IMR-90 (cell line): ENCODE data around the gene PAX2. TPM values are rescaled to one million over a fixed set of nuclear protein-coding genes. Genes with fewer than 3 reads are reported as not detected.
A peak's percentile ranks its signal among the peaks of the same experiment; 100 is the strongest.

Source experiments
- ATAC-seq: fragments of 200-7000 bp; cut with Tn5 transposase; 2 replicates; pipeline ENCODE4 v1.9.1; 2020; ENCODE audit warnings: low read depth, mild to moderate bottlenecking, moderate library complexity
- BruUV-seq: library from RNA; stranded (reverse); fragments of 400-500 nt; replicated peaks from 2 replicates; lab custom pipeline; 2021; lab: Mats Ljungman, UMichigan
- CTCF ChIA-PET: fragments of 300-600 bp; formaldehyde crosslinking; extraction: SDS; loops from one replicate; lab custom pipeline; 2021; ENCODE audit warnings: antibody characterized with exemption; lab: Yijun Ruan, JAX
- POLR2A ChIA-PET: fragments of 300-600 bp; sonication (Branson Sonifier 250); formaldehyde crosslinking; loops from one replicate; lab custom pipeline; 2022; ENCODE audit warnings: antibody characterized with exemption; ENCODE audit not compliant: unreplicated experiment; lab: Charles Lee
- DNase-seq: peaks from one replicate; pipeline ENCODE4 v3.0.0; 2013
- H2AFZ ChIP-seq: replicated peaks from 2 replicates; pipeline ENCODE3; 2013; ENCODE audit warnings: low read length, mild to moderate bottlenecking; ENCODE audit not compliant: poor library complexity
- H2AK5ac ChIP-seq: 2 replicates; pipeline ENCODE4 v1.6.1; 2013; ENCODE audit warnings: low read depth, low read length, inconsistent platforms
- H2AK9ac ChIP-seq: replicated peaks from 2 replicates; pipeline ENCODE3; 2013; ENCODE audit warnings: mild to moderate bottlenecking, low read depth, low read length, moderate library complexity; ENCODE audit not compliant: poor library complexity
- H2BK120ac ChIP-seq: 2 replicates; pipeline ENCODE4 v1.6.1; 2013; ENCODE audit warnings: low read depth, low read length, inconsistent platforms
- H2BK15ac ChIP-seq: 3 replicates; pipeline ENCODE4 v1.6.1; 2013; ENCODE audit warnings: low read depth, low read length, inconsistent platforms
- H2BK20ac ChIP-seq: 2 replicates; pipeline ENCODE4 v1.6.1; 2013; ENCODE audit warnings: low read depth, mild to moderate bottlenecking, inconsistent platforms, low read length, moderate library complexity
- H2BK5ac ChIP-seq: 2 replicates; pipeline ENCODE4 v1.6.1; 2013; ENCODE audit warnings: mild to moderate bottlenecking, low read depth, low read length, inconsistent platforms; ENCODE audit not compliant: poor library complexity, severe bottlenecking
- H3K14ac ChIP-seq: replicated peaks from 2 replicates; pipeline ENCODE4 v1.6.1; 2013; ENCODE audit warnings: low read depth, low read length, inconsistent platforms
- H3K18ac ChIP-seq: 2 replicates; pipeline ENCODE4 v1.6.1; 2013; ENCODE audit warnings: low read depth, low read length, control low read depth
- H3K23ac ChIP-seq: 2 replicates; pipeline ENCODE4 v1.6.1; 2013; ENCODE audit warnings: low read depth, low read length, inconsistent platforms
- H3K27ac ChIP-seq: 2 replicates; pipeline ENCODE4 v1.5.1; 2013; ENCODE audit warnings: mild to moderate bottlenecking, control low read depth, low read length; ENCODE audit not compliant: insufficient read depth
- H3K27me3 ChIP-seq: 2 replicates; pipeline ENCODE4 v1.6.1; 2013; ENCODE audit warnings: low read length; ENCODE audit not compliant: control insufficient read depth, insufficient read depth
- H3K36me3 ChIP-seq: 2 replicates; pipeline ENCODE4 v1.6.1; 2013; ENCODE audit warnings: low read length, mixed read lengths; ENCODE audit not compliant: control insufficient read depth, insufficient read depth
- H3K4ac ChIP-seq: 2 replicates; pipeline ENCODE4 v1.6.1; 2013; ENCODE audit warnings: low read depth, low read length, inconsistent platforms
- H3K4me1 ChIP-seq: 2 replicates; pipeline ENCODE4 v1.6.1; 2013; ENCODE audit warnings: low read length, mixed read lengths; ENCODE audit not compliant: control insufficient read depth, insufficient read depth
- H3K4me2 ChIP-seq: 2 replicates; pipeline ENCODE4 v1.6.1; 2013; ENCODE audit warnings: low read depth, mild to moderate bottlenecking, control low read depth, low read length, moderate library complexity
- H3K4me3 ChIP-seq: 2 replicates; pipeline ENCODE4 v1.5.1; 2013; ENCODE audit warnings: low read depth, mild to moderate bottlenecking, control low read depth, low read length, moderate library complexity; ENCODE audit not compliant: insufficient read depth
- H3K56ac ChIP-seq: 2 replicates; pipeline ENCODE4 v1.6.1; 2013; ENCODE audit warnings: low read length, inconsistent platforms; ENCODE audit not compliant: insufficient read depth; ENCODE audit errors: extremely low read depth
- H3K79me1 ChIP-seq, 2 experiments: 2 replicates each; pipeline ENCODE4 v1.6.1; 2013; ENCODE audit warnings: low read length in 2 of 2, inconsistent platforms in 1 of 2, low read depth in 1 of 2
- H3K9ac ChIP-seq: 2 replicates; pipeline ENCODE4 v1.6.1; 2013; ENCODE audit warnings: low read depth, low read length, control low read depth
- H3K9me1 ChIP-seq: 2 replicates; pipeline ENCODE4 v1.6.1; 2013; ENCODE audit warnings: low read length, inconsistent platforms; ENCODE audit not compliant: insufficient read depth
- H3K9me3 ChIP-seq: 2 replicates; pipeline ENCODE4 v1.6.1; 2013; ENCODE audit warnings: low read length; ENCODE audit not compliant: control insufficient read depth, insufficient read depth
- H4K20me1 ChIP-seq: 2 replicates; pipeline ENCODE4 v1.6.1; 2013; ENCODE audit warnings: low read length, inconsistent platforms; ENCODE audit not compliant: insufficient read depth
- H4K5ac ChIP-seq: 2 replicates; pipeline ENCODE4 v1.6.1; 2013; ENCODE audit warnings: mild to moderate bottlenecking, low read depth, low read length, control low read depth
- H4K8ac ChIP-seq, 2 experiments: 2 replicates each; pipeline ENCODE4 v1.6.1; 2013; ENCODE audit warnings: low read depth in 2 of 2, low read length in 2 of 2, control low read depth in 1 of 2, inconsistent platforms in 1 of 2
- H4K91ac ChIP-seq: 2 replicates; pipeline ENCODE4 v1.6.1; 2013; ENCODE audit warnings: low read depth, low read length, inconsistent platforms; ENCODE audit not compliant: insufficient read depth
- FOS ChIP-seq: fragments of 150-350 bp; IDR thresholded peaks from 2 replicates; pipeline ENCODE4 v1.6.1; 2016; ENCODE audit warnings: low read depth, low read length
- MAZ ChIP-seq: IDR thresholded peaks from 2 replicates; pipeline ENCODE4 v1.6.1; 2012; ENCODE audit warnings: low read depth, mild to moderate bottlenecking, low read length, improper control_type of control experiment, moderate library complexity, borderline replicate concordance
- NFE2L2 ChIP-seq: fragments of 150-350 bp; IDR thresholded peaks from 2 replicates; pipeline ENCODE4 v1.6.1; 2016; ENCODE audit warnings: low read depth, mild to moderate bottlenecking, low read length
- SMC3 ChIP-seq: fragments of 150-350 bp; IDR thresholded peaks from 2 replicates; pipeline ENCODE4 v1.6.1; 2016; ENCODE audit warnings: low read depth, mild to moderate bottlenecking, antibody characterized with exemption, low read length, moderate library complexity
- WGBS, 2 experiments: methylation state at CpG; one replicate each; pipeline versions ENCODE4 v1.1.5 to v1.1.7; 2013; ENCODE audit warnings: missing lambda C conversion rate in 2 of 2; ENCODE audit not compliant: insufficient read length in 1 of 2; ENCODE audit errors: extremely low coverage in 2 of 2; 5-methylcytosine and 5-hydroxymethylcytosine counted together
- dilution Hi-C: fragments of 300-500 bp; cut with HindIII; formaldehyde crosslinking; loops from one replicate; pipeline ENCODE4 v1.14.3; 2018; ENCODE audit warnings: low sequenced_read_pairs; ENCODE audit not compliant: unreplicated experiment
- in situ Hi-C: fragments of 300-500 bp; cut with MboI; formaldehyde crosslinking; loops from 3 replicates; pipeline ENCODE4 v1.14.3; 2019; ENCODE audit warnings: low sequenced_read_pairs, inconsistent platforms, mixed read lengths
- intact Hi-C: fragments of 100-400 bp; cut with micrococcal nuclease; formaldehyde crosslinking; loops from 2 replicates; pipeline ENCODE4 v1.10.0; 2022
- polyA plus RNA-seq, 3 experiments: library from polyadenylated mRNA; depleted of rRNA; stranded (reverse); fragments of >200 nt; gene quantifications; 2 replicates each; pipeline ENCODE4 v1.2.3, GENCODE V29; 2012; ENCODE audit warnings: low replicate concordance in 1 of 3
- total RNA-seq: library from RNA; depleted of rRNA; stranded (reverse); fragments of >200 nt; gene quantifications from 2 replicates; pipeline ENCODE4 v1.2.3, GENCODE V29; 2012

The PAX2 gene
- total and polyA plus RNA-seq, 2 of the 4 experiments (the other 2 are of a cell fraction), result not detected

- H3K4me1 ChIP-seq, result peaks cover 18% of the 10 kb centered on the region
- DNase-seq (no peak), ATAC-seq (no peak)
- peaks cover 4% of the 10 kb centered on the region; the same call in 1 of the 2 replicates for H3K9me1 ChIP-seq
- CTCF ChIA-PET, result interaction anchor here (1.4 kb wide), 1 partner anchor 342 kb away, joined by 5 read pairs; the partner anchor contains the start of gene HIF1AN
- dilution Hi-C loops, result no loop called here
- H3K4me3 ChIP-seq, result no peak overlapping the region
- H2AFZ ChIP-seq, result no peak overlapping the region
- in situ Hi-C loops, result loop anchor here (5.0 to 25.0 kb wide), 2 partner anchors 205 to 540 kb away; partner anchors contain the start of genes PKD2L1 and SCD
- H3K27ac ChIP-seq, result no peak overlapping the region
- H3K14ac ChIP-seq, result no peak overlapping the region
- no peak overlapping the region for H4K8ac ChIP-seq
- no peak overlapping the region for H2BK15ac ChIP-seq
- no peak overlapping the region for H3K23ac ChIP-seq
- 98% methylated on average over 9 of the region's 11 CpGs; no CpG with 5 or more reads in 1 of the 2 experiments for WGBS, 2 experiments
- no peaks in the 10 kb centered on the region for H3K79me1 ChIP-seq
- no peak overlapping the region for H2AK5ac ChIP-seq
- intact Hi-C loops, result loop anchor here (5.0 to 10.0 kb wide), 2 partner anchors 133 to 360 kb away; partner anchors contain the start of genes PAX2 and SEC31B
- H2BK120ac ChIP-seq, result no peak overlapping the region
- no TSS peak for BruUV-seq
- H3K27me3 ChIP-seq, result no peaks in the 10 kb centered on the region
- no peak overlapping the region for H3K18ac ChIP-seq
- no peak overlapping the region for H3K56ac ChIP-seq
- TF ChIP-seq SMC3 (no peak), FOS (no peak), NFE2L2 (no peak), MAZ (no peak)
- H3K36me3 ChIP-seq, result no peaks in the 10 kb centered on the region
- no peak overlapping the region for H3K4ac ChIP-seq
- H2BK5ac ChIP-seq, result no peak overlapping the region
- H3K4me2 ChIP-seq, result no peak overlapping the region
- H4K5ac ChIP-seq, result no peak overlapping the region
- H4K20me1 ChIP-seq, result no peaks in the 10 kb centered on the region
- no peak overlapping the region for H3K9ac ChIP-seq
- H2BK20ac ChIP-seq, result no peak overlapping the region
- peak overlapping the region; percentile 56 for H2AK9ac ChIP-seq
- POLR2A ChIA-PET, result no interaction called here
- no peak overlapping the region for H4K91ac ChIP-seq
- no peaks in the 10 kb centered on the region for H3K9me3 ChIP-seq
Measured at GRCh38 chr10:100877461-100877850, 132.1 kb downstream of the PAX2 start.
